ENCODE data around the gene GALNT14.
"Not testable (repeated sequence)": the region's sequence is repeated elsewhere in the genome, so short reads cannot be mapped to it uniquely, and the experiment has no call there.

The GALNT14 gene

DNA sequence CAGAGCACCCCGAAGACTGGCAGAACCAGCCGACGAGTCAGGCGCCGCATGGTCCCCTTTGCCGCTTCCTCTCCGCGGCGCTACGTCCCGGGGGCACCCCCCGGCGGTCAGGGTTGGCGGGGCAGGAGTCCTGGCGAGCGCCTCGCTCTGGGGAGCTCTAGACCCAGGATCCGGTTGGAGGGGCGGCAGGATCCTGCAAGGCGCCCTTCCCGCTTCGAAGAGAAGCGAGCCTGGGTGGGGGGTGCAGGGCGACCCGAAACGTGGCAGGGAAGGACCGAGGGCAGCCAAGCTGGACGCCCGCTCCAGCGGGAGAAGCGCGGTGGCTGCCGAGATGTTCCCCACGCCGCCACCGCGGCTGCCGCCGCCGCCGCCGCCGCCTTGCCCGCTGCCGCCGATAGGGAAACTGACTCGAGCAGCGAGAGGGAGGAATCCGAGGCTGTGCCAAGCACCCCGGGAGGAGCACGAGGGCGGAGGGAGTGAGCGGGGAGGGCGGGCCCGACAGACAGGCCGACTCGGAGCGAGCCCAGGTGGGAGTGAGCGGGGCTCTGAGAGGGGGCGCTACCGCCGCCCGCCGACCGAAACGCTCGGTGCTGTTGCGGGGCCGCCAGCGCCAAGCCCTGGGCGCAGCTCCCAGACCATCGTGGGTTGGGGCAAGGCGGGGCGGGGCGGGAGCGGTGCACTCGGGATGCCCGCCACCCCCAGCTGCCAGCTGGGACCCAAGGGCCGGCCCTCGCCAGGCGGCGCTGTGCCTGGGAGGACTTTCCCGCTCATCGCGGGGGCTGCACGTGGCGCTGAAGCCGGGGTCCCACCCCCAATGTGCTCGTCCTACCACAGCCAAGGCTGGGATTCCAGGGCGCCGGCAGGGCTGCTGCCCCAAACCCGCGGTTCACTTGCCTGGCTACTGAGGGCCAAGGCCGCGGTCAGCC lies at the start of gene GALNT14:
TSS of gene GALNT14 (minus strand) at position 404 of the 926 bp plus-strand sequence. CDS start at position 50, 354 bp downstream.
- TF ChIP-seq, protein P1, sequence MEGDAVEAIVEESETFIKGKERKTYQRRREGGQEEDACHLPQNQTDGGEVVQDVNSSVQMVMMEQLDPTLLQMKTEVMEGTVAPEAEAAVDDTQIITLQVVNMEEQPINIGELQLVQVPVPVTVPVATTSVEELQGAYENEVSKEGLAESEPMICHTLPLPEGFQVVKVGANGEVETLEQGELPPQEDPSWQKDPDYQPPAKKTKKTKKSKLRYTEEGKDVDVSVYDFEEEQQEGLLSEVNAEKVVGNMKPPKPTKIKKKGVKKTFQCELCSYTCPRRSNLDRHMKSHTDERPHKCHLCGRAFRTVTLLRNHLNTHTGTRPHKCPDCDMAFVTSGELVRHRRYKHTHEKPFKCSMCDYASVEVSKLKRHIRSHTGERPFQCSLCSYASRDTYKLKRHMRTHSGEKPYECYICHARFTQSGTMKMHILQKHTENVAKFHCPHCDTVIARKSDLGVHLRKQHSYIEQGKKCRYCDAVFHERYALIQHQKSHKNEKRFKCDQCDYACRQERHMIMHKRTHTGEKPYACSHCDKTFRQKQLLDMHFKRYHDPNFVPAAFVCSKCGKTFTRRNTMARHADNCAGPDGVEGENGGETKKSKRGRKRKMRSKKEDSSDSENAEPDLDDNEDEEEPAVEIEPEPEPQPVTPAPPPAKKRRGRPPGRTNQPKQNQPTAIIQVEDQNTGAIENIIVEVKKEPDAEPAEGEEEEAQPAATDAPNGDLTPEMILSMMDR (IDR thresholded peaks at IDR 0.05; ENCODE audit: extremely low read depth, missing control alignments) = no peak
- DNase-seq (ENCODE audit: low spot score) = peak; percentile 77

DNA sequence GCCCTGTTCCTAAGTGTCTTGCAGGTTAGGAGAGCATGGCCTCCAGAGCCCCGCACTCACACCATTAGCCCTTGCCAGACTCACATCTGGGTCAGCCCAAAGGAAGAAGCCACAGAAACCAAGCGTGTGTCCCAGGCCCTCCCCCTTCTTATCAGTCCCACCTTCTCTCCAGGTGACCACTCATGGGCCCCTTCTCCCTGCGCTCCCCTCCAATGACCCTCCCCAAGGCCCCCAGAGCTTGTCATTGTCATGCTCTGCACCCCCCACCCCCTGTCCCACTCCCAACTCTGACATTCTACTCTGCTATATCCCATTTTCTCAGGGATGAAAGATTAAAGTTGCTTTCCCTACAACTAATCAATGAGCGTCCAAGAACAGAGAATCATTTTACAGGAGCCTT lies 48.9 kb upstream of the GALNT14 start:
- TF ChIP-seq, protein P1 (IDR thresholded peaks at IDR 0.05; ENCODE audit: extremely low read depth, missing control alignments) = no peak

GRCh38 chr2:31183973-31184372 lies 45.7 kb upstream of the GALNT14 start:
- not testable (repeated sequence) for DNase-seq (ENCODE audit: low spot score)

More for the DNA sequence above, 48.9 kb upstream of the GALNT14 start:
- no peak for DNase-seq (ENCODE audit: low spot score)

GRCh38 chr2:31176742-31177141 lies 38.5 kb upstream of the GALNT14 start:
- DNase-seq (ENCODE audit: low spot score) = no peak
- TF ChIP-seq, protein P1 (IDR thresholded peaks at IDR 0.05; ENCODE audit: extremely low read depth, missing control alignments) = no peak

GRCh38 chr2:31171142-31171541 lies 32.9 kb upstream of the GALNT14 start:
- TF ChIP-seq, protein P1 (IDR thresholded peaks at IDR 0.05; ENCODE audit: extremely low read depth, missing control alignments) = no peak
- no peak for DNase-seq (ENCODE audit: low spot score)

DNA sequence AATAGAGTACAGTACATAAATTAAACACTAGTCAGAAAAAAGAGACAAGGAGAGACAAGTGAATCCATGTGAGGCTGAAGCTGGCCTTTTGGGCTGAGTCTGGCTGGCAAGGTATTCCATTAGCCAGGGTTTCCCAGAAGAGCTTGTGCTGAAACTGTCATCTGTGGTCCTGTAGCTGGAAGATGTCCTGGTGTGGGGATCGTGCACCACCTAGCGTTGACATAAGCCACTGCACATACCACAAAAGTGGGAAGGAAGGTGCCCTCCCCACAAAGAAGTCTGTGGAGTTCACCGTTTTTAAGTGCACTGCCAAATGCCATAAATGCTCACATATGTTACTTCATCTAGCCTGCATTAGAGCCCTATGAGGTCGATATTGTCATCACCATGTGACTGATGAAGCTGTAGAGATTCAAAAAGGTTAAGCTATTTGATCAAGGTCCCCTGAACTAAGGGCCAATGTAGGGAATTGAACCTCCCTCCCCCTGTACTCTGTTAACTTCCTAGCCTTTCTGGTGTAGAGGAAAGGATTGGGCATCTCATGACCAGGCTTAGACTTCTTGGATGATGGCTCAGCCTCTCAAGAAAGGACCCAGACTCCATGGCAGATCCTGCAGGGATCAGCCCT lies 31.9 kb upstream of the GALNT14 start:
- TF ChIP-seq, protein P1 (IDR thresholded peaks at IDR 0.05; ENCODE audit: extremely low read depth, missing control alignments) = peak; percentile 85
- DNase-seq (ENCODE audit: low spot score) = peak; percentile 71

GRCh38 chr2:31168291-31168690 lies 30.1 kb upstream of the GALNT14 start:
- TF ChIP-seq, protein P1 (IDR thresholded peaks at IDR 0.05; ENCODE audit: extremely low read depth, missing control alignments) = no peak
- no peak for DNase-seq (ENCODE audit: low spot score)
